IMR-90 (cell line): ENCODE data around the gene DEFB118. TPM values are rescaled to one million over a fixed set of nuclear protein-coding genes. Genes with fewer than 3 reads are reported as not detected.

Source experiments
- ATAC-seq: fragments of 200-7000 bp; cut with Tn5 transposase; 2 replicates; pipeline ENCODE4 v1.9.1; 2020; ENCODE audit warnings: low read depth, mild to moderate bottlenecking, moderate library complexity
- BruUV-seq: library from RNA; stranded (reverse); fragments of 400-500 nt; replicated peaks from 2 replicates; lab custom pipeline; 2021; lab: Mats Ljungman, UMichigan
- CTCF ChIA-PET: fragments of 300-600 bp; formaldehyde crosslinking; extraction: SDS; loops from one replicate; lab custom pipeline; 2021; ENCODE audit warnings: antibody characterized with exemption; lab: Yijun Ruan, JAX
- POLR2A ChIA-PET: fragments of 300-600 bp; sonication (Branson Sonifier 250); formaldehyde crosslinking; loops from one replicate; lab custom pipeline; 2022; ENCODE audit warnings: antibody characterized with exemption; ENCODE audit not compliant: unreplicated experiment; lab: Charles Lee
- DNase-seq: peaks from one replicate; pipeline ENCODE4 v3.0.0; 2013
- H2AFZ ChIP-seq: replicated peaks from 2 replicates; pipeline ENCODE3; 2013; ENCODE audit warnings: low read length, mild to moderate bottlenecking; ENCODE audit not compliant: poor library complexity
- H2AK5ac ChIP-seq: 2 replicates; pipeline ENCODE4 v1.6.1; 2013; ENCODE audit warnings: low read depth, low read length, inconsistent platforms
- H2AK9ac ChIP-seq: replicated peaks from 2 replicates; pipeline ENCODE3; 2013; ENCODE audit warnings: mild to moderate bottlenecking, low read depth, low read length, moderate library complexity; ENCODE audit not compliant: poor library complexity
- H2BK120ac ChIP-seq: 2 replicates; pipeline ENCODE4 v1.6.1; 2013; ENCODE audit warnings: low read depth, low read length, inconsistent platforms
- H2BK15ac ChIP-seq: 3 replicates; pipeline ENCODE4 v1.6.1; 2013; ENCODE audit warnings: low read depth, low read length, inconsistent platforms
- H2BK20ac ChIP-seq: 2 replicates; pipeline ENCODE4 v1.6.1; 2013; ENCODE audit warnings: low read depth, mild to moderate bottlenecking, inconsistent platforms, low read length, moderate library complexity
- H2BK5ac ChIP-seq: 2 replicates; pipeline ENCODE4 v1.6.1; 2013; ENCODE audit warnings: mild to moderate bottlenecking, low read depth, low read length, inconsistent platforms; ENCODE audit not compliant: poor library complexity, severe bottlenecking
- H3K14ac ChIP-seq: replicated peaks from 2 replicates; pipeline ENCODE4 v1.6.1; 2013; ENCODE audit warnings: low read depth, low read length, inconsistent platforms
- H3K18ac ChIP-seq: 2 replicates; pipeline ENCODE4 v1.6.1; 2013; ENCODE audit warnings: low read depth, low read length, control low read depth
- H3K23ac ChIP-seq: 2 replicates; pipeline ENCODE4 v1.6.1; 2013; ENCODE audit warnings: low read depth, low read length, inconsistent platforms
- H3K27ac ChIP-seq: 2 replicates; pipeline ENCODE4 v1.5.1; 2013; ENCODE audit warnings: mild to moderate bottlenecking, control low read depth, low read length; ENCODE audit not compliant: insufficient read depth
- H3K27me3 ChIP-seq: 2 replicates; pipeline ENCODE4 v1.6.1; 2013; ENCODE audit warnings: low read length; ENCODE audit not compliant: control insufficient read depth, insufficient read depth
- H3K36me3 ChIP-seq: 2 replicates; pipeline ENCODE4 v1.6.1; 2013; ENCODE audit warnings: low read length, mixed read lengths; ENCODE audit not compliant: control insufficient read depth, insufficient read depth
- H3K4ac ChIP-seq: 2 replicates; pipeline ENCODE4 v1.6.1; 2013; ENCODE audit warnings: low read depth, low read length, inconsistent platforms
- H3K4me1 ChIP-seq: 2 replicates; pipeline ENCODE4 v1.6.1; 2013; ENCODE audit warnings: low read length, mixed read lengths; ENCODE audit not compliant: control insufficient read depth, insufficient read depth
- H3K4me2 ChIP-seq: 2 replicates; pipeline ENCODE4 v1.6.1; 2013; ENCODE audit warnings: low read depth, mild to moderate bottlenecking, control low read depth, low read length, moderate library complexity
- H3K4me3 ChIP-seq: 2 replicates; pipeline ENCODE4 v1.5.1; 2013; ENCODE audit warnings: low read depth, mild to moderate bottlenecking, control low read depth, low read length, moderate library complexity; ENCODE audit not compliant: insufficient read depth
- H3K56ac ChIP-seq: 2 replicates; pipeline ENCODE4 v1.6.1; 2013; ENCODE audit warnings: low read length, inconsistent platforms; ENCODE audit not compliant: insufficient read depth; ENCODE audit errors: extremely low read depth
- H3K79me1 ChIP-seq, 2 experiments: 2 replicates each; pipeline ENCODE4 v1.6.1; 2013; ENCODE audit warnings: low read length in 2 of 2, inconsistent platforms in 1 of 2, low read depth in 1 of 2
- H3K9ac ChIP-seq: 2 replicates; pipeline ENCODE4 v1.6.1; 2013; ENCODE audit warnings: low read depth, low read length, control low read depth
- H3K9me1 ChIP-seq: 2 replicates; pipeline ENCODE4 v1.6.1; 2013; ENCODE audit warnings: low read length, inconsistent platforms; ENCODE audit not compliant: insufficient read depth
- H3K9me3 ChIP-seq: 2 replicates; pipeline ENCODE4 v1.6.1; 2013; ENCODE audit warnings: low read length; ENCODE audit not compliant: control insufficient read depth, insufficient read depth
- H4K20me1 ChIP-seq: 2 replicates; pipeline ENCODE4 v1.6.1; 2013; ENCODE audit warnings: low read length, inconsistent platforms; ENCODE audit not compliant: insufficient read depth
- H4K5ac ChIP-seq: 2 replicates; pipeline ENCODE4 v1.6.1; 2013; ENCODE audit warnings: mild to moderate bottlenecking, low read depth, low read length, control low read depth
- H4K8ac ChIP-seq, 2 experiments: 2 replicates each; pipeline ENCODE4 v1.6.1; 2013; ENCODE audit warnings: low read depth in 2 of 2, low read length in 2 of 2, control low read depth in 1 of 2, inconsistent platforms in 1 of 2
- H4K91ac ChIP-seq: 2 replicates; pipeline ENCODE4 v1.6.1; 2013; ENCODE audit warnings: low read depth, low read length, inconsistent platforms; ENCODE audit not compliant: insufficient read depth
- NFE2L2 ChIP-seq: fragments of 150-350 bp; IDR thresholded peaks from 2 replicates; pipeline ENCODE4 v1.6.1; 2016; ENCODE audit warnings: low read depth, mild to moderate bottlenecking, low read length
- POLR2A ChIP-seq: IDR thresholded peaks from 2 replicates; pipeline ENCODE4 v1.6.1; 2012; ENCODE audit warnings: mild to moderate bottlenecking, low read depth, low read length
- RAD21 ChIP-seq: IDR thresholded peaks from 2 replicates; pipeline ENCODE4 v1.6.1; 2012; ENCODE audit warnings: low read length, improper control_type of control experiment
- RCOR1 ChIP-seq: IDR thresholded peaks from 2 replicates; pipeline ENCODE4 v1.6.1; 2012; ENCODE audit warnings: mild to moderate bottlenecking, low read length, improper control_type of control experiment; ENCODE audit not compliant: insufficient replicate concordance
- dilution Hi-C: fragments of 300-500 bp; cut with HindIII; formaldehyde crosslinking; loops from one replicate; pipeline ENCODE4 v1.14.3; 2018; ENCODE audit warnings: low sequenced_read_pairs; ENCODE audit not compliant: unreplicated experiment
- in situ Hi-C: fragments of 300-500 bp; cut with MboI; formaldehyde crosslinking; loops from 3 replicates; pipeline ENCODE4 v1.14.3; 2019; ENCODE audit warnings: low sequenced_read_pairs, inconsistent platforms, mixed read lengths
- intact Hi-C: fragments of 100-400 bp; cut with micrococcal nuclease; formaldehyde crosslinking; loops from 2 replicates; pipeline ENCODE4 v1.10.0; 2022
- polyA plus RNA-seq, 3 experiments: library from polyadenylated mRNA; depleted of rRNA; stranded (reverse); fragments of >200 nt; gene quantifications; 2 replicates each; pipeline ENCODE4 v1.2.3, GENCODE V29; 2012; ENCODE audit warnings: low replicate concordance in 1 of 3
- total RNA-seq: library from RNA; depleted of rRNA; stranded (reverse); fragments of >200 nt; gene quantifications from 2 replicates; pipeline ENCODE4 v1.2.3, GENCODE V29; 2012

DEFB118 gene
- total and polyA plus RNA-seq, 2 of the 4 experiments (the other 2 are of a cell fraction): not detected

DNA sequence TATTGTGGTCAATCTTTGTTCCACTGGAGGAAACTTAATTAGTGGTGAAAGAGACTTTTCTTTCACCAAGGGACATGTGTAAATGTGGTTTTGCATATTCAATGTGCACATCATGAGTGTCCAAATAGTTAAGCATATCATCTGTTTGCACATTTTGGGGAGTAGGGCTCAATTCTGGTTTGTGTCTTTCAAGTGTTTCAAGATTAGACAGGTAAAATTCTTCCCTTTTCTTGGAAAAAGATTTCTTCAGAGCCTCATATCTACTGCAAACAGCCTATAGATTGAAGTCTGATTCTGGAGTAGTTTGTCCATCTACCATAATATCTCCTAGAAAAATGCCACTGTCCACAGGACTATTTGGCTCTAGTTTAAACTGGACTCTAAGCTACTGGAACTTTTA lies 26.9 kb upstream of the DEFB118 start:
- no peak overlapping the region for H3K18ac ChIP-seq
- DNase-seq: no peak
- ChIA-PET CTCF (interaction anchor here (0.6 kb wide), 1 partner anchor 29 kb away, joined by 3 read pairs; no protein-coding TSS in a partner anchor), POLR2A (no interaction called here)
- no peak overlapping the region for H3K4me2 ChIP-seq
- no peaks in the 10 kb centered on the region for H3K27me3 ChIP-seq
- H3K4me3 ChIP-seq: no peak overlapping the region
- H3K9me3 ChIP-seq: 0 out of 2 replicates have a peak, but pooled peaks cover 2% of the 10 kb centered on the region
- no peak overlapping the region for H4K5ac ChIP-seq
- ATAC-seq: no peak
- no peak overlapping the region for H2AK5ac ChIP-seq
- H3K4me1 ChIP-seq: no peaks in the 10 kb centered on the region
- H3K9ac ChIP-seq: no peak overlapping the region
- H3K23ac ChIP-seq: no peak overlapping the region
- in situ Hi-C loops (no loop called here), dilution Hi-C loops (no loop called here), intact Hi-C loops (no loop called here)
- H3K56ac ChIP-seq: no peak overlapping the region
- no peak for TF ChIP-seq RAD21
- TF ChIP-seq POLR2A: no peak
- no peak for TF ChIP-seq RCOR1
- no peak for TF ChIP-seq NFE2L2
- no peaks in the 10 kb centered on the region for H3K79me1 ChIP-seq
- BruUV-seq: no TSS peak
- H4K8ac ChIP-seq: no peak overlapping the region
- H2BK5ac ChIP-seq: no peak overlapping the region
- no peaks in the 10 kb centered on the region for H3K9me1 ChIP-seq
- no peak overlapping the region for H3K27ac ChIP-seq
- H3K14ac ChIP-seq: no peak overlapping the region
- no peak overlapping the region for H2BK20ac ChIP-seq
- H2BK15ac ChIP-seq: no peak overlapping the region
- no peak overlapping the region for H3K4ac ChIP-seq
- H4K20me1 ChIP-seq: no peaks in the 10 kb centered on the region
- H3K36me3 ChIP-seq: no peaks in the 10 kb centered on the region
- H2BK120ac ChIP-seq: no peak overlapping the region
- no peak overlapping the region for H2AFZ ChIP-seq
- no peak overlapping the region for H4K91ac ChIP-seq
- no peak overlapping the region for H2AK9ac ChIP-seq
